Common myeloid progenitor, CD34-positive (primary cell): ENCODE measurements around the gene SMPDL3A.
A peak's percentile ranks its signal among the peaks of the same experiment; 100 is the strongest.
"Not testable (repeated sequence)": the region's sequence is repeated elsewhere in the genome, so short reads cannot be mapped to it uniquely, and the experiment has no call there.

Experiments used
- CTCF ChIA-PET: fragments of 350-600 bp; sonication (Branson Sonifier 250); formaldehyde crosslinking; loops from one replicate; lab custom pipeline; 2021; ENCODE audit warnings: antibody characterized with exemption; lab: Charles Lee
- POLR2A ChIA-PET: fragments of 350-600 bp; sonication (Branson Sonifier 250); formaldehyde crosslinking; loops from one replicate; lab custom pipeline; 2021; ENCODE audit warnings: antibody characterized with exemption; lab: Charles Lee
- DNase-seq, 3 donors: peaks; one replicate each; pipeline versions ENCODE4 v3.0.0 to v3.0.0-alpha.2; 2013
- H3K27ac ChIP-seq, 2 experiments: 1 replicate in 1 of 2; 2 replicates in 1 of 2; pipeline ENCODE4 v1.7.0; 2013; ENCODE audit warnings: inconsistent platforms in 2 of 2, low read length in 2 of 2, mild to moderate bottlenecking in 2 of 2, low read depth in 1 of 2, moderate library complexity in 1 of 2; ENCODE audit not compliant: severe bottlenecking in 2 of 2, insufficient read depth in 1 of 2, poor library complexity in 1 of 2
- H3K27me3 ChIP-seq, 5 experiments: replicated peaks in 2 of 5; 1 replicate in 3 of 5; 2 replicates in 2 of 5; pipeline versions ENCODE4 v1.6.1 to v1.7.0; 2013; ENCODE audit warnings: low read length in 4 of 5, mild to moderate bottlenecking in 2 of 5, moderate library complexity in 2 of 5, inconsistent platforms in 1 of 5; ENCODE audit not compliant: insufficient read depth in 5 of 5, control insufficient read depth in 4 of 5
- H3K36me3 ChIP-seq, 4 experiments: 1 replicate in 2 of 4; 2 replicates in 2 of 4; pipeline versions ENCODE4 v1.6.1 to v1.7.0; 2013; ENCODE audit warnings: low read length in 3 of 4, control low read depth in 1 of 4, mild to moderate bottlenecking in 1 of 4; ENCODE audit not compliant: control insufficient read depth in 4 of 4, insufficient read depth in 4 of 4
- H3K4me1 ChIP-seq, 4 experiments: 1 replicate in 3 of 4; 2 replicates in 1 of 4; pipeline versions ENCODE4 v1.6.1 to v1.7.1; 2013; ENCODE audit warnings: low read length in 3 of 4, mild to moderate bottlenecking in 3 of 4, control low read depth in 1 of 4, inconsistent platforms in 1 of 4, moderate library complexity in 1 of 4; ENCODE audit not compliant: control insufficient read depth in 4 of 4, insufficient read depth in 4 of 4; ENCODE audit errors: control extremely low read depth in 1 of 4
- H3K4me3 ChIP-seq, 7 experiments: 1 replicate in 4 of 7; 2 replicates in 3 of 7; pipeline versions ENCODE4 v1.5.1 to v1.7.0; 2013; ENCODE audit warnings: mild to moderate bottlenecking in 7 of 7, low read length in 6 of 7, moderate library complexity in 6 of 7, inconsistent platforms in 2 of 7, low read depth in 2 of 7, control low read depth in 1 of 7; ENCODE audit not compliant: insufficient read depth in 4 of 7, control insufficient read depth in 1 of 7; ENCODE audit errors: extremely low read depth in 1 of 7
- H3K9me3 ChIP-seq, 5 experiments: 1 replicate in 4 of 5; 2 replicates in 1 of 5; pipeline versions ENCODE4 v1.6.1 to v1.7.1; 2013; ENCODE audit warnings: low read length in 4 of 5, mild to moderate bottlenecking in 2 of 5, inconsistent platforms in 1 of 5, low read depth in 1 of 5, moderate library complexity in 1 of 5; ENCODE audit not compliant: control insufficient read depth in 4 of 5, insufficient read depth in 2 of 5; ENCODE audit errors: control extremely low read depth in 1 of 5
- WGBS: methylation state at CpG from one replicate; pipeline ENCODE4 v1.1.5; 2013; ENCODE audit not compliant: insufficient coverage; 5-methylcytosine and 5-hydroxymethylcytosine counted together

SMPDL3A gene

GRCh38 chr6:122747573-122747972, 41.5 kb upstream of the SMPDL3A start:
- POLR2A ChIA-PET, result no interaction called here
- Histone ChIP-seq H3K4me1 (peaks cover 0 to 8% (median 4%) of the 10 kb centered on the region in 4 experiments), H3K27me3 (no peaks in the 10 kb centered on the region), H3K4me3 (no peak overlapping the region), H3K36me3 (no peaks in the 10 kb centered on the region), H3K9me3 (peaks cover 0 to 3% (median 0%) of the 10 kb centered on the region in 5 experiments), H3K27ac (no peak overlapping the region)
- peak; percentile 30 to 77 (median 67) for DNase-seq
- WGBS, result 90% methylated on average over 7 of the region's 10 CpGs
- CTCF ChIA-PET, result interaction anchor here (1.1 kb wide), 1 partner anchor 16 kb away, joined by 4 read pairs; no protein-coding TSS in a partner anchor

- H3K36me3 ChIP-seq, POLR2A ChIA-PET, H3K27me3 ChIP-seq, H3K9me3 ChIP-seq, DNase-seq, H3K27ac ChIP-seq, H3K4me3 ChIP-seq, H3K4me1 ChIP-seq: not testable (repeated sequence)
- CTCF ChIA-PET, result interaction anchor here (0.9 to 1.2 kb wide), 3 partner anchors 15 to 89 kb away, joined by 3 to 4 read pairs (median 3); no protein-coding TSS in a partner anchor
- WGBS, result no CpG with 5 or more reads among the region's 5 CpGs
Observed at GRCh38 chr6:122748945-122749344, 40.1 kb upstream of the SMPDL3A start.

GRCh38 chr6:122749451-122750050, 39.5 kb upstream of the SMPDL3A start:
- POLR2A ChIA-PET, result no interaction called here
- CTCF ChIA-PET, result interaction anchor here (0.9 to 2.2 kb wide), 4 partner anchors 16 to 89 kb away, joined by 3 to 5 read pairs (median 4); no protein-coding TSS in a partner anchor
- Histone ChIP-seq H3K36me3 (no peaks in the 10 kb centered on the region), H3K9me3 (peaks cover 0 to 3% (median 0%) of the 10 kb centered on the region in 5 experiments), H3K27ac (no peak overlapping the region), H3K4me1 (peaks cover 0 to 8% (median 4%) of the 10 kb centered on the region in 4 experiments), H3K4me3 (no peak overlapping the region), H3K27me3 (no peaks in the 10 kb centered on the region)
- no peak for DNase-seq
- WGBS, result no CpG with 5 or more reads among the region's 4 CpGs

GRCh38 chr6:122751326-122751725, 37.7 kb upstream of the SMPDL3A start:
- H3K9me3 ChIP-seq, result peaks cover 0 to 3% (median 0%) of the 10 kb centered on the region in 5 experiments
- POLR2A ChIA-PET, result no interaction called here
- CTCF ChIA-PET, result interaction anchor here (0.6 to 2.2 kb wide), 7 partner anchors 13 to 87 kb away, joined by 3 to 7 read pairs (median 4); no protein-coding TSS in a partner anchor
- 17% methylated on average over 3 of the region's 3 CpGs for WGBS
- H3K27me3 ChIP-seq, result no peaks in the 10 kb centered on the region
- H3K4me3 ChIP-seq, result peak overlapping the region in 3 of 7 experiments; percentile 26 to 38 (median 26)
- H3K4me1 ChIP-seq, result peaks cover 0 to 8% (median 4%) of the 10 kb centered on the region in 4 experiments
- DNase-seq, result peak in 2 of 3 donors; percentile 51 to 58
- H3K36me3 ChIP-seq, result no peaks in the 10 kb centered on the region
- no peak overlapping the region for H3K27ac ChIP-seq

- H3K4me3 ChIP-seq, result no peak overlapping the region
- H3K36me3 ChIP-seq, result no peaks in the 10 kb centered on the region
- DNase-seq, result no peak
- ChIA-PET CTCF (interaction anchor here (1.0 to 2.1 kb wide), 3 partner anchors 18 to 86 kb away, joined by 3 to 7 read pairs (median 4); no protein-coding TSS in a partner anchor), POLR2A (no interaction called here)
- no CpG with 5 or more reads among the region's 1 CpG for WGBS
- peaks cover 0 to 3% (median 0%) of the 10 kb centered on the region in 5 experiments for H3K9me3 ChIP-seq
- H3K4me1 ChIP-seq, result peaks cover 0 to 8% (median 4%) of the 10 kb centered on the region in 4 experiments
- no peaks in the 10 kb centered on the region for H3K27me3 ChIP-seq
- H3K27ac ChIP-seq, result no peak overlapping the region
Observed at GRCh38 chr6:122752459-122752858, 36.6 kb upstream of the SMPDL3A start.

GRCh38 chr6:122753000-122753687, 35.9 kb upstream of the SMPDL3A start:
- DNase-seq, result no peak
- H3K36me3 ChIP-seq, result no peaks in the 10 kb centered on the region
- no peak overlapping the region for H3K4me3 ChIP-seq
- H3K27ac ChIP-seq, result no peak overlapping the region
- H3K4me1 ChIP-seq, result peaks cover 0 to 8% (median 4%) of the 10 kb centered on the region in 4 experiments
- ChIA-PET POLR2A (no interaction called here), CTCF (interaction anchor here (1.0 to 2.1 kb wide), 5 partner anchors 13 to 86 kb away, joined by 3 to 7 read pairs (median 4); partner anchors contain the start of gene SMPDL3A)
- no peaks in the 10 kb centered on the region for H3K9me3 ChIP-seq
- H3K27me3 ChIP-seq, result no peaks in the 10 kb centered on the region
- WGBS, result 94% methylated on average over 9 of the region's 10 CpGs
